CD4-positive, alpha-beta T cell treated with Interferon alpha-2 for 1 hour (primary cell): ENCODE results near the gene CDK5R2.

Experiments used
- DNase-seq, 2 donors: peaks; one replicate each; pipeline ENCODE4 v3.0.0-alpha.2; 2020 to 2022

CDK5R2 gene

GRCh38 chr2:219010162-219010756, 50.8 kb downstream of the CDK5R2 start:
- DNase-seq = no peak

DNA sequence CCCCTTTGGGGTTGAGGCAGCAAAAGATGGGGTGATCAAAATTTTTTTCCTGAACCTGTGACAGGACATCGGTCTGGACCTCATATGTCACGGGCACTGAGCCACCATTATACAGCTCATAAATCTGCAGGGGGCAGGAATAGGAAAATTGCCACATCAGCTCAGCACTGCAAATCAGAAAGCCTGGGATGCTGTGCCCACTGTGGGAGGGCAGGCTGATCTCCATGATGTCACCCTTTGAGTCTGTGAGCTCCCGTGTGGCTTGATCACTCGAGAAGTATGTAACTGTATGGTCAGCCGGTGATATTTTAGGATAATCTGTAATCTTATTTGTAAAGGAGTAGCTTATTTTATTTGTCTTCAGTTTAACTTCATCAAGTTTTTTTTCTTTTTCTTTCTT, 51.4 kb downstream of the CDK5R2 start:
- DNase-seq = no peak
